NB4 (cell line): ENCODE results near the gene ERBB3.

Experiments
- DNase-seq: peaks from one replicate; pipeline ENCODE4 v3.0.0; 2010; ENCODE audit warnings: low read depth
- H3K4me3 ChIP-seq: one replicate; pipeline ENCODE4 v1.5.1; 2011; ENCODE audit warnings: mild to moderate bottlenecking, low read depth, low read length, moderate library complexity
- MYC ChIP-seq: IDR thresholded peaks from 2 replicates; pipeline ENCODE4 v1.6.1; 2011; ENCODE audit warnings: low read depth, low read length
- POLR2A ChIP-seq: IDR thresholded peaks from 2 replicates; pipeline ENCODE4 v1.6.1; 2011; ENCODE audit warnings: mild to moderate bottlenecking; ENCODE audit not compliant: insufficient read length; ENCODE audit errors: extremely low read depth
- TF ChIP-seq, protein P1 (sequence below): IDR thresholded peaks from 2 replicates; pipeline ENCODE4 v1.6.1; 2011; ENCODE audit warnings: low read depth, low read length
- TF ChIP-seq, protein P2 (sequence below): IDR thresholded peaks from one replicate; pipeline ENCODE4 v1.5.1; 2012; ENCODE audit warnings: low read depth, low read length

The ERBB3 gene

DNA sequence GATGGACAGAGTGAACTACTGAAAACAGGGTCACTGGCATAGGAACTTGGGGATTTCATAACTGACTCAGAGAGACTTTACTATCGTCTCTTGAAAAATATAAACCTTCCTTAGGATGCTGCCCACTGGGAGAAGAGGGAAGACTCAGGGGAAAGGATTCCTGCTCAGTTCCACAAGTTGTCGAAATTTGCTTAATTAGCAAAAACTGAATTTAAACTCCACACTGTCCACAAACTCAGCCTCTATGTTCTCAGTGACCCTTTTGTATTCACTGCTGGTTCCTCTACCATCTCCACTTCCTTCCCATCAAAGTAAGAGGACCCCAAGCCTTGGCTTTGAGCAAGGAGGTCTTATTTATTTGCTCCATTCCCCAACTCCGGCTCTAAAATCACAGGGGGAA is 65.3 kb downstream of the ERBB3 start:
- H3K4me3 ChIP-seq: no peak overlapping the region
- DNase-seq: no peak
- TF ChIP-seq, protein P1, sequence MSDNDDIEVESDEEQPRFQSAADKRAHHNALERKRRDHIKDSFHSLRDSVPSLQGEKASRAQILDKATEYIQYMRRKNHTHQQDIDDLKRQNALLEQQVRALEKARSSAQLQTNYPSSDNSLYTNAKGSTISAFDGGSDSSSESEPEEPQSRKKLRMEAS: no peak
- no peak for TF ChIP-seq POLR2A
- no peak for TF ChIP-seq MYC
- TF ChIP-seq, protein P2, sequence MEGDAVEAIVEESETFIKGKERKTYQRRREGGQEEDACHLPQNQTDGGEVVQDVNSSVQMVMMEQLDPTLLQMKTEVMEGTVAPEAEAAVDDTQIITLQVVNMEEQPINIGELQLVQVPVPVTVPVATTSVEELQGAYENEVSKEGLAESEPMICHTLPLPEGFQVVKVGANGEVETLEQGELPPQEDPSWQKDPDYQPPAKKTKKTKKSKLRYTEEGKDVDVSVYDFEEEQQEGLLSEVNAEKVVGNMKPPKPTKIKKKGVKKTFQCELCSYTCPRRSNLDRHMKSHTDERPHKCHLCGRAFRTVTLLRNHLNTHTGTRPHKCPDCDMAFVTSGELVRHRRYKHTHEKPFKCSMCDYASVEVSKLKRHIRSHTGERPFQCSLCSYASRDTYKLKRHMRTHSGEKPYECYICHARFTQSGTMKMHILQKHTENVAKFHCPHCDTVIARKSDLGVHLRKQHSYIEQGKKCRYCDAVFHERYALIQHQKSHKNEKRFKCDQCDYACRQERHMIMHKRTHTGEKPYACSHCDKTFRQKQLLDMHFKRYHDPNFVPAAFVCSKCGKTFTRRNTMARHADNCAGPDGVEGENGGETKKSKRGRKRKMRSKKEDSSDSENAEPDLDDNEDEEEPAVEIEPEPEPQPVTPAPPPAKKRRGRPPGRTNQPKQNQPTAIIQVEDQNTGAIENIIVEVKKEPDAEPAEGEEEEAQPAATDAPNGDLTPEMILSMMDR: no peak

DNA sequence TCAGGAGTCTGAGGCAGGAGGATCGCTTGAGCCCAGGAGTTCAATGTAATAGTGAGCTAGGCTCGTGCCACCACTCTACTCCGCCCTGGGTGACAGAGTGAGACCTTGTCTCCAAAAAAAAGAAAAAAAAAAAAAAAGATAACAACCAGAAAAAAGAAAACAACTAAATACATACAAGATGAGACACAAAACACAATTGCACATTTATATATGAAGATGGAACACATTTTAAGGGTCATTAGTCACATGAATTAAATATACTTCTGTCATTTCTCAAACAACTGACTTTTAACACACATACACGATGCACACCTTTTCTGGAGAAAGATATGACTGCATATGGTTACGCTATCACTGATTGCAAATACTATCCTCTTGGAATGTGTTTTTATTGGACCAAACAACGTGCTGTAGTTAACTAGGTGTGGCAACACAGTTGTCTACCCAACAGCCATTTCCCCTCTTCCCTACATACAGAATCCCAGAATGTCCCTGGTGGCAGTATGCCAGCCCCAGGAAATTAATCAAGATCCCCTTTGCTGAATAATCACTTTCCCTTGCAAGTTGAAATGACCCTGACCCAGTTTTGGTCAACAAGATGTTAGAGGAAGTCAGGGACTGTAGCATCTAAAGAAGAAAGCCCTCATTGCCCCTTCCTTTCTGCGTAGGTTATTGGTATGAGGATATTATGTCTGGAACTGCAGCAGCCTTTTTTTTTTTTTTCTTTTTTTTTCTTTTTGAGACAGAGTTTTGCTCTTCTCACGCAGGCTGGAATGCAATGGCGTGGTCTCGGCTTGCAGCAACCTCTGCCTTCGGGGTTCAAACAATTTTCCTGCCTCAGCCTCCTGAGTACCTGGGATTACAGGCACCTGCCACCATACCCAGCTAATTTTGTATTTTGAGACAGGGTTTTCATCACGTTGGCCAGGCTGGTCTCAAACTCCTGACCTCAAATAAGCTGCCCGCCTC is 66.8 kb downstream of the ERBB3 start:
- DNase-seq: peak; percentile 39
- no peak overlapping the region for H3K4me3 ChIP-seq
- no peak for TF ChIP-seq POLR2A
- TF ChIP-seq, protein P2: no peak
- TF ChIP-seq MYC: no peak
- TF ChIP-seq, protein P1: no peak

DNA sequence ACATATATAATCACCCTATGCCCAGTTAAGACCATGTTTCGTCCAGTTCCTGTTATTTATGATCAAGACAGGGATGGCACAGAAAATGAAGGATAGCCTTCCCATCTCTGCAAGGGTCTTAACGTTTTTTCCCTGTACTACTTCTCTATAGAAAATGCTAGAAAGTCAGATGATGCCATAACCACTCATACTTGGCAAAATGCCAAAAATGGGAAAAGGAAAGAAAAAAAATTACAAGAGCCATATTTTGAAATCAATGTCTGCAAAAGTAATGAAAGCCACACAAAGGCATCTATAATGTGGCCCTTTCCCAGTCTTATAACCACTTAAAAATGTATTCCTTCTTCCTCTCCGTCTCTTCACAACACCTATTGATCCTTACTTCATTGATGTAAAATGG is 70.6 kb downstream of the ERBB3 start:
- DNase-seq: no peak
- TF ChIP-seq, protein P2: no peak
- TF ChIP-seq, protein P1: no peak
- TF ChIP-seq POLR2A: no peak
- no peak overlapping the region for H3K4me3 ChIP-seq

DNA sequence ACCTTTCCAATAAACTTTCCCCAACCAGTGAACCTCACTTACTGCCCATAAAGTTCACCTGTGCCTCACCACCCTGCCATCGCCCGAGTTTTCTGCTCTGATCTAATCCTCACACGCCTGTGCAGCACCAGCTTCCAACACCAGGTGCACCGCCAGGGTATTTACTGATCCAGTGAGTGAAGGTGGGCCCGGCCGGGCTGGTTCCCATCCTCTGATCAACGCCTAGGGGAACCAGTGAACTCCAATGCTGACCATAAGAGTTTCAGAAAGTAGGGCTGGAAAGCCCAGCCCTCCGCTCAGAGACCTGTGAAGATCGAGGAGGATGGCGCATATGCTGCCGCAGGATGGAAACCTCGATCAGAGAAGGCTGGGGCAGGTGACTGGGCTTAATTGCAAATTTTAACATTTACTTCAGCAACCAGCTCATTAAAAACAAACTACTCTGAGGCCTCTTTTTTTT is 71.7 kb downstream of the ERBB3 start:
- DNase-seq: no peak
- H3K4me3 ChIP-seq: peak overlapping the region; percentile 90
- no peak for TF ChIP-seq MYC
- TF ChIP-seq, protein P1: no peak
- TF ChIP-seq POLR2A: no peak
- TF ChIP-seq, protein P2: peak; percentile 6

DNA sequence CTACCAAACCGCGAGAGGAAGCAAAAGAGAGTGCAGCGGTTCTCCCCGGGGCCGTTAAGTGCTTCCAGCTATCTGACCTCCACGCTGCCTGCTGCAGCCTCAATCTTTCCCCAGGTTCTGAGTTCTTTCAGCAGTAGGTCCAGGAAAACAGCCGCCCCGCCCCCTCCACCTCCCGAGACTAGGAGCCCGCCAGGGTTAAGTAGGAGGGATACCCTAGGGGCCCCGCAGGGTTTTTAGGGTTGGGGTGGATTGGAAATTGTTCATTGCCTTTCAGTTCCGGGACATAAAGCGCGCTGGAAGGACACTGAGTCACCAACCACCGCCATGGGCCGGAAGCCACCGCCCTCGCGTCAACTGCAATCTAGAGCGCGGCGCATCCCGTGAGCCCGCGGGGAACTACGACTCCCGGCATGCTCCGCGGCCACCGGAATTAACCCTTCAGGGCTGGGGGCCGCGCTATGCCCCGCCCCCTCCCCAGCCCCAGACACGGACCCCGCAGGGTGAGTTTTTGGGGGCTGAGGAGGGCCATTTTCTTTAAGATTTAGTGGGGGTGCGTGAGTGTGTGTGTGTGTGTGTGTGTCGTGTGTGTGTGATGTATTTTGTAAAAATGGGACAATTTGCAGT is 72.3 kb downstream of the ERBB3 start, which contains the start of gene MYL6B:
MYL6B (plus strand) TSS at position 456 of the 624 bp plus-strand sequence. CDS start 1,332 bp downstream, outside the sequence.
- peak; percentile 99 for DNase-seq
- TF ChIP-seq, protein P2: no peak
- TF ChIP-seq POLR2A (peak; percentile 75), MYC (peak; percentile 83)
- TF ChIP-seq, protein P1: no peak; the same call in 1 of the 2 replicates
- peak within 1 kb of the TSS; percentile 90 for H3K4me3 ChIP-seq
